Endothelial cell (in vitro differentiated cells): ENCODE measurements around the gene MYL3. TPM values are rescaled to one million over a fixed set of nuclear protein-coding genes. Genes with fewer than 3 reads are reported as not detected.
A peak's percentile ranks its signal among the peaks of the same experiment; 100 is the strongest.

Experiments
- DNase-seq: peaks from one replicate; pipeline ENCODE4 v3.0.0; 2021; ENCODE audit warnings: low spot score
- H3K27ac Mint-ChIP-seq: one replicate; pipeline ENCODE4 v1.8.0; 2021; ENCODE audit warnings: mixed read lengths, inconsistent platforms; ENCODE audit not compliant: unreplicated experiment
- H3K27me3 Mint-ChIP-seq: one replicate; pipeline ENCODE4 v1.8.0; 2021; ENCODE audit warnings: mild to moderate bottlenecking, moderate library complexity, mixed read lengths, inconsistent platforms; ENCODE audit not compliant: unreplicated experiment
- H3K36me3 Mint-ChIP-seq: one replicate; pipeline ENCODE4 v1.8.0; 2021; ENCODE audit warnings: mild to moderate bottlenecking, low read depth, mixed read lengths, inconsistent platforms; ENCODE audit not compliant: unreplicated experiment
- H3K4me1 Mint-ChIP-seq: one replicate; pipeline ENCODE4 v1.8.0; 2021; ENCODE audit warnings: mild to moderate bottlenecking, mixed read lengths, inconsistent platforms; ENCODE audit not compliant: unreplicated experiment
- H3K4me3 Mint-ChIP-seq: one replicate; pipeline ENCODE4 v1.8.0; 2021; ENCODE audit warnings: mild to moderate bottlenecking, mixed read lengths, inconsistent platforms; ENCODE audit not compliant: unreplicated experiment
- H3K9me3 Mint-ChIP-seq: one replicate; pipeline ENCODE4 v1.8.0; 2021; ENCODE audit warnings: mixed read lengths, inconsistent platforms; ENCODE audit not compliant: unreplicated experiment
- total RNA-seq: library from RNA; stranded (reverse); fragmentation: NEBNext Ultra II Directional; extraction: Animal tissue kit (Norgen Biotek cat#: 25700); gene quantifications from one replicate; pipeline ENCODE4 v1.2.1, GENCODE V29; 2021; ENCODE audit not compliant: unreplicated experiment
- TF ChIP-seq, protein P1 (sequence below): fragments of 200-600 bp; sonication (generic); IDR thresholded peaks from one replicate; pipeline ENCODE4 v1.5.0; 2021; ENCODE audit warnings: antibody characterized with exemption; ENCODE audit not compliant: unreplicated experiment

The MYL3 gene
- total RNA-seq, 1 donor from 2014 or later, result not detected

DNA sequence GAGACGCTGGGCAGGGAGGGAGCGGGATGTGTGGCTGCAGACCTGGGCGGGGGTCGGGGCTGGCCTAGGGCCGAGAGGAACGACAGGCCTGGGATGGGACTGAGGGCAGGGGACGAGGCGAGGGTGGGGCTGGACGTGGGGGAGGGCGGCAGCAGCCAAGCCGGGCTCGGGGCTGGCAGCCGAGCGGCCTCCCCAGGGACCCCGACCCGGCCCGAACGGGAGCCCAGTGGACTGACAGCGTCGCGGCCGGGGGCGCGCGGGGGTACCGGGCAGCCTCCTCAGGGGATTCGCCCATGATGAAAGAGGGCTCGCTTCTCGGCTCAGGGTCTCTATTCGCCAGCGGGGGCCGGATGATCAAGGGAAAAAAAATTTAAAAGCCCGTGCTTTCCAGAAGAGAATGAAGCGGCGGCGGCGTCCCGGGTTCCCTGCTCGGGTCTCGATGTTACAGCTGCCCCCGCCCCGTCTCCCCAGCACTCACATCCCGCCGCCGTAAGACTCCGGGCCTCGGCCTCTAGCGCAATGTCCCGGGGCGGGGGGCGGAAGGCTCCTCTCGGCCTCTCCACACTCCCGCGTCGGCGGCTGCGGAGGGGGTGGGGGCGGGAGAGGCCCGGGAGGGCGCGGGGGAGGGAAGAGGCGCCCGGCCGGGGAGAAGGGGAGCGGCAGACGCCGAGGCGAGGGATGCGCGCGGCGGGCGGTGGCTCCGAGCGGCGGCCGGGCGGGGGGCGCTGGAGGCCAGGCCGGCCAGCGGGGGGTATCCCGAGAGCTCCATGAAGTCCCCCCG lies 18.5 kb upstream of the MYL3 start:
- no peak for DNase-seq
- Mint-ChIP-seq H3K27me3 (peaks cover 18% of the 10 kb centered on the region), H3K4me1 (peaks cover 9% of the 10 kb centered on the region), H3K36me3 (no peaks in the 10 kb centered on the region), H3K4me3 (no peak overlapping the region), H3K27ac (no peak overlapping the region), H3K9me3 (no peaks in the 10 kb centered on the region)
- TF ChIP-seq, protein P1, sequence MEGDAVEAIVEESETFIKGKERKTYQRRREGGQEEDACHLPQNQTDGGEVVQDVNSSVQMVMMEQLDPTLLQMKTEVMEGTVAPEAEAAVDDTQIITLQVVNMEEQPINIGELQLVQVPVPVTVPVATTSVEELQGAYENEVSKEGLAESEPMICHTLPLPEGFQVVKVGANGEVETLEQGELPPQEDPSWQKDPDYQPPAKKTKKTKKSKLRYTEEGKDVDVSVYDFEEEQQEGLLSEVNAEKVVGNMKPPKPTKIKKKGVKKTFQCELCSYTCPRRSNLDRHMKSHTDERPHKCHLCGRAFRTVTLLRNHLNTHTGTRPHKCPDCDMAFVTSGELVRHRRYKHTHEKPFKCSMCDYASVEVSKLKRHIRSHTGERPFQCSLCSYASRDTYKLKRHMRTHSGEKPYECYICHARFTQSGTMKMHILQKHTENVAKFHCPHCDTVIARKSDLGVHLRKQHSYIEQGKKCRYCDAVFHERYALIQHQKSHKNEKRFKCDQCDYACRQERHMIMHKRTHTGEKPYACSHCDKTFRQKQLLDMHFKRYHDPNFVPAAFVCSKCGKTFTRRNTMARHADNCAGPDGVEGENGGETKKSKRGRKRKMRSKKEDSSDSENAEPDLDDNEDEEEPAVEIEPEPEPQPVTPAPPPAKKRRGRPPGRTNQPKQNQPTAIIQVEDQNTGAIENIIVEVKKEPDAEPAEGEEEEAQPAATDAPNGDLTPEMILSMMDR, result no peak

DNA sequence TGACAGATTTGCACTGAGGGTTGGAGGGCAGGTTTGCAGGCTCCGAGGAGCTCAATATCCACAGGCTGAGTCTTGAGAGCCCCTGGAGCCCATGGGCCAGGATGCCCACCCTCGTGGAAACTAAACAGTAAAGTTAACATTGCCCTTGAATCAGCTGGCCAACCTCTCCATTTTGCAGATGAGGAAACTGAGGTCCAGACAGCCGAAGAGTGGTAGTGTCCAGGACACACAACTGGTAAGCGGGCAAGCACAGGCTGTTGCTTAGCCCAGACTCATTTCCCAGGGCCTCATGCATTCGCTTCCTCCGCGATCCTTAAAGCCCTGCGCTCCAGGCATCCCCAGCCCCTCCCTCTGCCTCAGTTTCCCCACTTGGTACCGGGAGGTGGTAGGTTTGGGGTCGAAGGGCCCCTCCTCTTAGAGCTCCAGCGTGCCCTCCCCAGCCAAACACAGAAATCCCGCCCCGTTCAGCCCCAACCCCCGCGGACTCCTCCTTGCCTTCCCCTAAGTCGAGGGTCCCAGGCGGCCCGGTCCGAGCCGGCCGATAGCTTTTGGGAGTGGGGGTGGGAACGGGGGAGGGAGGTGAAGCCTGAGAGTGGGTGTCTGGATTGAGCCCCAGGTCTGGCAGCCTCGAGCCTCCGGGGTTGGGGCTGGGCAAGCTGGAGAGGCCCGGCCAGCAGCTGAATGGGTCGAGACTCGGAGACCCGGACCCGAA lies 17.8 kb upstream of the MYL3 start:
- Mint-ChIP-seq H3K27me3 (peaks cover 15% of the 10 kb centered on the region), H3K4me1 (peaks cover 9% of the 10 kb centered on the region), H3K27ac (no peak overlapping the region), H3K36me3 (no peaks in the 10 kb centered on the region), H3K9me3 (no peaks in the 10 kb centered on the region), H3K4me3 (peak overlapping the region; percentile 37)
- TF ChIP-seq, protein P1, result no peak
- no peak for DNase-seq

DNA sequence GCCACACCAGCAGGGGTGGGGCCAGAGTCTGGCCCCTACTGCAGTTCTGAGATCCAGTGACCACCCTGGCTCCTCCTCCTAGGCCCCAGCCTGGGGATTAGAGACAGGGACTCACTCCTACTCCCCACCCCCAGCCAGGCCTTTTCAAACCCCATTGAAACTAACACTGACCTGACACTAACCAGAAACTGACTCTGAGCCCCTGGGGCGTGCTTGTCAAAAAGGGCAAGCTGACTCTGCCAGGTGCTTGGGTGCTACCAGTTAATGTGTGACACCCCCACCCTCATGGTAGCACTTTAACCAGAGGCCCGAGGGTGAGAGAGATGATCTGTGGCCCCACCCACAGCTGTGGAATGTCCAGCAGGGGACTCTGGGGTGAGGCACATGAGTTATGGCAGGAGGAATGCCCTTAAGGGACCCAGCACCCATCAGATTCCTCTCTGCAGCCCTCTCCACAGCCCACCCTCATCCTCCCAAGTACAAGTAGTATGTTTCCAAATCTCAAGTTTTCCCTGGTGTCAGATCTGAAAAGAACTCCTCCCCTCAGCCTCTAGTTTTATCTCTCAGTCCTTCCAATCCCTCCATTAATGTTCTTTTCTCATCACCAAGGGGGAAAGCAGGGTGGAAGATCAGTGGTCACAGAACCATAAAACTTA lies 15.7 kb upstream of the MYL3 start:
- peaks cover 10% of the 10 kb centered on the region for H3K27me3 Mint-ChIP-seq
- no peaks in the 10 kb centered on the region for H3K9me3 Mint-ChIP-seq
- H3K27ac Mint-ChIP-seq, result no peak overlapping the region
- no peak for DNase-seq
- TF ChIP-seq, protein P1, result no peak
- no peaks in the 10 kb centered on the region for H3K36me3 Mint-ChIP-seq
- no peak overlapping the region for H3K4me3 Mint-ChIP-seq
- H3K4me1 Mint-ChIP-seq, result peaks cover 9% of the 10 kb centered on the region

DNA sequence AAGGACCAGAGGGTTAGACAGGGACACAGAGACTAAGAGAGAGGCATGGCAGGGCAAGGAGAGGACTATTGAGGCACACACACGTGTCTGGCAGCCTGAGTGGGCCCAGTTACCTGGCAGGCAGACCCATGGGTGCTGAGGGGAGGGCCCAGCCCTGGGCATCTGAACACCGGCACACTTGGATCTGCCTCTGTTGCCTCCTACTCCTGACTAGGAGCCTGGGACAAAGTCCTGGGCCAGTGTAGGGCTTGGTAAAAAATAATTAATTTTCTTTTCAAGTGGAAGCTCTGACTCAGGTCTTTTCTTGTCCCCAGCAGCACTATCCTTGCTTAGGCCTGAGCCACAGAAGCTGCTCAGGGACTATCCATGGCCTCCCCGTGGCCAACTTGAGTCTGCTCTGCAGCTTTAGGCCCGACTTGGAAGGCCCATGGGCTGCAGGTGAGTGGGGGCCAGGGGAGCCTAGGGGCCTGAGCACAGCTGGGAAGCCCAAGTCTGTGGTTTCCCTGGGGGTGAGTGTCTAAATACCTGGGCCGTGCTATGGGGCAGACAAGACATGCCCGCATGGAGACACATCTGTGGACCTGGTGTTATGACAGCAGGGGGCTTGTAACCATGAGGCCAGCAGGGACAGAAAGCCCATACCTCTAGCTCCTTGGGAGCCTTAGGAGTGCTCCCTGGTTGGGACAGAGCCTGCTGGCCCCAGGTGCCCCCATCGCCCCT lies 14.3 kb upstream of the MYL3 start, which contains the start of gene PTH1R:
Gene PTH1R, plus strand, starts transcription at position 316 of the 720 bp plus-strand sequence. CDS start 5,839 bp downstream, outside the sequence.
- Mint-ChIP-seq H3K4me3 (no peak within 1 kb of the TSS), H3K27ac (no peak within 1 kb of the TSS), H3K27me3 (peaks cover 11% of the 10 kb centered on the region), H3K4me1 (peaks cover 18% of the 10 kb centered on the region), H3K36me3 (no peaks in the 10 kb centered on the region), H3K9me3 (no peaks in the 10 kb centered on the region)
- DNase-seq, result no peak
- TF ChIP-seq, protein P1, result no peak
